Neural progenitor cell (in vitro differentiated cells): ENCODE results near the gene KIF5B. TPM values are rescaled to one million over a fixed set of nuclear protein-coding genes. Genes with fewer than 3 reads are reported as not detected.
"Not testable (repeated sequence)": the region's sequence is repeated elsewhere in the genome, so short reads cannot be mapped to it uniquely, and the experiment has no call there.

Experiments used
- DNase-seq: peaks from one replicate; pipeline ENCODE4 v3.0.0-alpha.2; 2016; ENCODE audit warnings: low spot score
- H2AFZ ChIP-seq: fragments of 200-600 bp; sonication (generic); replicated peaks from 2 replicates; pipeline ENCODE4 v1.6.1; 2016; ENCODE audit warnings: antibody characterized with exemption
- H3F3A ChIP-seq: fragments of 200-600 bp; sonication (generic); 2 replicates; pipeline ENCODE4 v1.6.1; 2016; ENCODE audit warnings: antibody characterized with exemption, low read depth
- H3K27ac ChIP-seq: fragments of 200-600 bp; sonication (generic); 2 replicates; pipeline ENCODE4 v1.5.1; 2016; ENCODE audit warnings: mild to moderate bottlenecking
- H3K27me3 ChIP-seq: fragments of 200-600 bp; sonication (generic); 2 replicates; pipeline ENCODE4 v1.6.1; 2016; ENCODE audit warnings: mild to moderate bottlenecking, moderate library complexity
- H3K36me3 ChIP-seq: fragments of 200-600 bp; sonication (generic); 2 replicates; pipeline ENCODE4 v1.5.1; 2016
- H3K4me1 ChIP-seq: fragments of 200-600 bp; sonication (generic); 2 replicates; pipeline ENCODE4 v1.6.1; 2016; ENCODE audit warnings: mixed run types
- H3K4me2 ChIP-seq: fragments of 200-600 bp; sonication (generic); 2 replicates; pipeline ENCODE4 v1.6.1; 2016
- H3K4me3 ChIP-seq: fragments of 200-600 bp; sonication (generic); 2 replicates; pipeline ENCODE4 v1.5.1; 2016
- H3K79me2 ChIP-seq: fragments of 200-600 bp; sonication (generic); 2 replicates; pipeline ENCODE4 v1.6.1; 2016; ENCODE audit warnings: low read depth
- H3K9ac ChIP-seq: fragments of 200-600 bp; sonication (generic); 2 replicates; pipeline ENCODE4 v1.6.1; 2016
- H3K9me3 ChIP-seq: fragments of 200-600 bp; sonication (generic); 2 replicates; pipeline ENCODE4 v1.5.1; 2016; ENCODE audit warnings: low read depth
- H4K20me1 ChIP-seq: fragments of 200-600 bp; sonication (generic); 2 replicates; pipeline ENCODE4 v1.6.1; 2016; ENCODE audit warnings: low read depth
- H3K27ac Mint-ChIP-seq: 3 replicates; pipeline ENCODE4 v1.8.0; 2021; ENCODE audit warnings: mixed read lengths
- H3K27me3 Mint-ChIP-seq: 2 replicates; pipeline ENCODE4 v1.8.0; 2022; ENCODE audit warnings: low read depth, mild to moderate bottlenecking, inconsistent platforms, moderate library complexity, mixed read lengths; ENCODE audit not compliant: insufficient read depth
- H3K36me3 Mint-ChIP-seq: 3 replicates; pipeline ENCODE4 v1.8.0; 2021; ENCODE audit warnings: mixed read lengths
- H3K4me1 Mint-ChIP-seq: 3 replicates; pipeline ENCODE4 v1.8.0; 2021; ENCODE audit warnings: mixed read lengths
- H3K4me3 Mint-ChIP-seq: 3 replicates; pipeline ENCODE4 v1.8.0; 2021; ENCODE audit warnings: mild to moderate bottlenecking, moderate library complexity, mixed read lengths
- H3K9me3 Mint-ChIP-seq: 3 replicates; pipeline ENCODE4 v1.8.0; 2020; ENCODE audit warnings: mixed read lengths
- EZH2 ChIP-seq: fragments of 200-600 bp; sonication (generic); IDR thresholded peaks from 2 replicates; pipeline ENCODE4 v1.6.1; 2017; ENCODE audit warnings: antibody characterized with exemption, mild to moderate bottlenecking, moderate library complexity
- EZH2phosphoT487 ChIP-seq: fragments of 200-600 bp; sonication (generic); IDR thresholded peaks from 2 replicates; pipeline ENCODE4 v1.6.1; 2017; ENCODE audit warnings: antibody characterized with exemption
- total RNA-seq: library from RNA; depleted of rRNA; stranded (reverse); fragments of >200 nt; gene quantifications from 2 replicates; pipeline ENCODE4 v1.2.3, GENCODE V29; 2015; ENCODE audit warnings: low replicate concordance
- TF ChIP-seq, protein P1 (sequence below): fragments of 200-600 bp; sonication (generic); IDR thresholded peaks from 2 replicates; pipeline ENCODE4 v1.5.1; 2017; ENCODE audit warnings: antibody characterized with exemption, mild to moderate bottlenecking

The KIF5B gene
- total RNA-seq, 1 donor from 2014 or later = 131 TPM

DNA sequence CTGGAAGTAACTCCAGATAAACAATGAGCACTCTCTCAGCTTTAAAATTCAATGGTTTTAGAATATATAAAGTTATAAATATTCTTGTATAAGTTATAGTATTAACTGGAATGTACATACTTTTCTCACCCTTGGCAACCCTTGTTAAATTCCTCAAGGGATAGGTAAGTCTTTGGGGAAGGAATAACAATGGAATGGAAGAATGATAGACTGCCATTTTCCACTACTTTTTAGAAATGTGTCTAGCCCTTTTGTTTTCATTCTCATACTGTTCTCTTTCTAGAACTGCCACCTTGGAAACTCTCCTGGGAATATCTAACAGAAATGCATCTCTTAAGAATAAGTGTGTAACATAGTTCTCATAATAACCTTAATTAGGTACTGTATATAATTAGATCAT is 8.3 kb downstream of the KIF5B start:
- peaks cover 49% of the 10 kb centered on the region for H3K36me3 Mint-ChIP-seq
- Histone ChIP-seq H3K36me3 (peaks cover 10% of the 10 kb centered on the region), H3K9ac (no peak overlapping the region), H4K20me1 (peaks cover 99% of the 10 kb centered on the region), H3K79me2 (peaks cover 100% of the 10 kb centered on the region), H3K4me2 (no peak overlapping the region), H3K4me1 (peaks cover 28% of the 10 kb centered on the region), H3F3A (no peaks in the 10 kb centered on the region), H3K4me3 (no peak overlapping the region), H2AFZ (no peak overlapping the region), H3K27ac (no peak overlapping the region), H3K9me3 (no peaks in the 10 kb centered on the region), H3K27me3 (no peaks in the 10 kb centered on the region)
- no peaks in the 10 kb centered on the region for H3K9me3 Mint-ChIP-seq
- DNase-seq = no peak
- H3K4me3 Mint-ChIP-seq = no peak overlapping the region
- H3K27ac Mint-ChIP-seq = no peak overlapping the region
- H3K4me1 Mint-ChIP-seq = peaks cover 13% of the 10 kb centered on the region
- TF ChIP-seq, protein P1, sequence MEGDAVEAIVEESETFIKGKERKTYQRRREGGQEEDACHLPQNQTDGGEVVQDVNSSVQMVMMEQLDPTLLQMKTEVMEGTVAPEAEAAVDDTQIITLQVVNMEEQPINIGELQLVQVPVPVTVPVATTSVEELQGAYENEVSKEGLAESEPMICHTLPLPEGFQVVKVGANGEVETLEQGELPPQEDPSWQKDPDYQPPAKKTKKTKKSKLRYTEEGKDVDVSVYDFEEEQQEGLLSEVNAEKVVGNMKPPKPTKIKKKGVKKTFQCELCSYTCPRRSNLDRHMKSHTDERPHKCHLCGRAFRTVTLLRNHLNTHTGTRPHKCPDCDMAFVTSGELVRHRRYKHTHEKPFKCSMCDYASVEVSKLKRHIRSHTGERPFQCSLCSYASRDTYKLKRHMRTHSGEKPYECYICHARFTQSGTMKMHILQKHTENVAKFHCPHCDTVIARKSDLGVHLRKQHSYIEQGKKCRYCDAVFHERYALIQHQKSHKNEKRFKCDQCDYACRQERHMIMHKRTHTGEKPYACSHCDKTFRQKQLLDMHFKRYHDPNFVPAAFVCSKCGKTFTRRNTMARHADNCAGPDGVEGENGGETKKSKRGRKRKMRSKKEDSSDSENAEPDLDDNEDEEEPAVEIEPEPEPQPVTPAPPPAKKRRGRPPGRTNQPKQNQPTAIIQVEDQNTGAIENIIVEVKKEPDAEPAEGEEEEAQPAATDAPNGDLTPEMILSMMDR = no peak
- TF ChIP-seq EZH2 = no peak
- no peak for TF ChIP-seq EZH2phosphoT487
- H3K27me3 Mint-ChIP-seq = no peaks in the 10 kb centered on the region

DNA sequence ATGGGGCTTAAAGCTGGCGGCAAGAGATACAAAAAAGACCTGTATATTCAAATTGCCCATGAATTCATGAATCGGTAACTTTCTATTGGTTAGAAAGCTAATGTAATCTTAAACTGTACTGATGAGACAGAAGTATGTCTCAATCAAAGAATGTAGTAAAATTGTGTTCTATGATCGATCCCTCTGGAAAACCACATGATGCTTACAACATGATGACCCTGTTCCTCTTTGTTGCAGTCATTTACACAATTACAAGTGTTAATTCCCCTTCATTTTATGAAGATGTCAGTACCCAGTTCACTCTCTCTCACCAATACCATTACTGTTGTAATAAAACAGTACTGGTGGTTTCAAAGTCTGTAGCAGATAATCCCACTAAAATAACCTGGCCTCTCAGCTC is 10.1 kb downstream of the KIF5B start:
- Histone ChIP-seq H3K9me3 (no peaks in the 10 kb centered on the region), H3K36me3 (peaks cover 10% of the 10 kb centered on the region), H3K4me1 (peaks cover 13% of the 10 kb centered on the region), H3F3A (peaks cover 6% of the 10 kb centered on the region), H3K4me2 (no peak overlapping the region), H3K4me3 (no peak overlapping the region), H4K20me1 (peaks cover 99% of the 10 kb centered on the region), H3K27ac (no peak overlapping the region), H2AFZ (no peak overlapping the region), H3K27me3 (no peaks in the 10 kb centered on the region), H3K79me2 (peaks cover 100% of the 10 kb centered on the region), H3K9ac (no peak overlapping the region)
- Mint-ChIP-seq H3K4me1 (peaks cover 5% of the 10 kb centered on the region), H3K27me3 (no peaks in the 10 kb centered on the region), H3K9me3 (no peaks in the 10 kb centered on the region), H3K4me3 (no peak overlapping the region), H3K27ac (no peak overlapping the region), H3K36me3 (peaks cover 52% of the 10 kb centered on the region)
- TF ChIP-seq EZH2 (no peak), EZH2phosphoT487 (no peak)
- TF ChIP-seq, protein P1 = no peak
- DNase-seq = no peak

DNA sequence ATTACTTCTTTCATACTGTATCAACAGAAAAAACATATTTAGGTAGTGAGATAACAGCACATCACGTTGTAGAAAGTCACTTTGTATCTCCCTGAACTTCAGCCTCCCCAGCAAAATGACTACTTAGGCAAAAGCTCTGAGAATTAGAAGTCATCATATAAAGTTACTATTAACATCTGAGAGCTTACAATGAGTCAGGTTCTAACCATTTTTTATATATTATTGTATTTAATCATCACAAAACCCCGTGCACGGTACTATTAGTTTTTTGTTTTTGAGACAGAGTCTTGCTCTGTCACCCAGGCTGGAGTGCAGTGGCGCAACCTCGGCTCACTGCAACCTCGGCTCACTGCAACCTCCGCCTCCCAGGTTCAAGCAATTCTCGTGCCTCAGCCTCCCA is 13.5 kb downstream of the KIF5B start:
- Histone ChIP-seq H3K79me2 (peaks cover 99% of the 10 kb centered on the region), H4K20me1 (peaks cover 93% of the 10 kb centered on the region), H3K36me3 (peaks cover 28% of the 10 kb centered on the region)
- not testable (repeated sequence) for H3K4me1 ChIP-seq, H3K9me3 ChIP-seq, H3F3A ChIP-seq, H3K9me3 Mint-ChIP-seq, H3K27ac ChIP-seq, H3K9ac ChIP-seq, H3K27me3 Mint-ChIP-seq, DNase-seq, H3K4me2 ChIP-seq, H3K4me3 Mint-ChIP-seq, H3K4me3 ChIP-seq, H2AFZ ChIP-seq, H3K27me3 ChIP-seq, H3K4me1 Mint-ChIP-seq, H3K27ac Mint-ChIP-seq
- peaks cover 42% of the 10 kb centered on the region for H3K36me3 Mint-ChIP-seq

DNA sequence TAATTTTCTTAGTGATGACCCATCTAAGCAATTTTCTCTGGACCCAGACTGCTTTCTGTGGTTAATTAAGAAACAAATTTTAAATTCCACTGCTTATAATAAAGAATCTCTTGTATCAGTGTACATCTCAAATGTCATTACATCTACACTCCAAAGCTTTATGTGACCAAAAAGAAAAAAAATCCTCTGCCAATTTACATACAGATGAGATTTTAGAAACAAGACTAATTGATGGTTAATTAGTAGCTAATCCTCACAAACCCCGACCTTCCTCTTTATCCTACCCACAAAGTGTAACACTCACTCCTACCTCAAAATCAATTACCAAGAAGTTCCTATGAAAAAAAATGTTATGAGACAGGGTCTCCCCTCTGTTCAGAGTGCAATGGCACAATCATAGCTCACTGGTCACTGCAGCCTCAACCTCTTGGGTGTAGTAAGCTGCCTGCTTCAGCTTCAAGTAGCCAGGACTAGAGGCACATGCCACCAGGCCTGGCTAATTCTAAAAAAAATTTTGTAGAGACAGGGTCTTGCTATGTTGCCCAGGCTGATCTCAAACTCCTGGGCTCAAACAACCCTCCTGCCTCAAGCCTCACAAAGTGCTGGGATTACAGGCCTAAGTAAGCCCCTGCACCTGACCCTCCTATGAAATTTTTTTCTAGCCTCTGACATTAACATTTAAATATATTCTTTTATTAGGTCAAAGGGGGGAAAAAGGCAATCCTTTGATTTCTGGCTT is 14.8 kb downstream of the KIF5B start:
- H3K4me3 ChIP-seq = no peak overlapping the region
- H3K27ac ChIP-seq = peak overlapping the region; percentile 31
- peaks cover 95% of the 10 kb centered on the region for H3K79me2 ChIP-seq
- H3K27me3 Mint-ChIP-seq = no peaks in the 10 kb centered on the region
- no peaks in the 10 kb centered on the region for H3K9me3 ChIP-seq
- no peak overlapping the region for H3K9ac ChIP-seq
- DNase-seq = no peak
- H3K36me3 Mint-ChIP-seq = peaks cover 41% of the 10 kb centered on the region
- no peaks in the 10 kb centered on the region for H3K9me3 Mint-ChIP-seq
- no peak overlapping the region for H3K4me3 Mint-ChIP-seq
- H3K27me3 ChIP-seq = no peaks in the 10 kb centered on the region
- H2AFZ ChIP-seq = no peak overlapping the region
- H4K20me1 ChIP-seq = peaks cover 86% of the 10 kb centered on the region
- peaks cover 34% of the 10 kb centered on the region for H3K36me3 ChIP-seq
- peaks cover 6% of the 10 kb centered on the region for H3F3A ChIP-seq
- TF ChIP-seq EZH2 (no peak), EZH2phosphoT487 (no peak)
- TF ChIP-seq, protein P1 = no peak
- H3K4me2 ChIP-seq = no peak overlapping the region
- no peaks in the 10 kb centered on the region for H3K4me1 Mint-ChIP-seq
- H3K27ac Mint-ChIP-seq = no peak overlapping the region
- no peaks in the 10 kb centered on the region for H3K4me1 ChIP-seq
